WTC11 (cell line): ENCODE data around the gene HENMT1. TPM values are rescaled to one million over a fixed set of nuclear protein-coding genes. Genes with fewer than 3 reads are reported as not detected.

Source experiments
- ATAC-seq: fragments of 200-7000 bp; cut with Tn5 transposase; 2 replicates; pipeline ENCODE4 v1.10.0; 2021; ENCODE audit warnings: mild to moderate bottlenecking, moderate library complexity
- CTCF ChIA-PET: fragments of 300-600 bp; sonication (Branson Sonifier 250); formaldehyde crosslinking; loops from one replicate; lab custom pipeline; 2021; ENCODE audit warnings: antibody characterized with exemption; lab: Charles Lee
- POLR2A ChIA-PET: fragments of 350-600 bp; sonication (Branson Sonifier 250); formaldehyde crosslinking; loops from one replicate; lab custom pipeline; 2021; ENCODE audit warnings: antibody characterized with exemption; lab: Charles Lee
- DNase-seq: peaks from one replicate; pipeline ENCODE4 v3.0.0; 2021; ENCODE audit warnings: low spot score
- H3K27ac Mint-ChIP-seq: 2 replicates; pipeline ENCODE4 v1.8.0; 2021; ENCODE audit warnings: mixed read lengths
- H3K27me3 Mint-ChIP-seq: 2 replicates; pipeline ENCODE4 v1.8.0; 2021; ENCODE audit warnings: low read depth, mild to moderate bottlenecking, moderate library complexity, mixed read lengths
- H3K36me3 Mint-ChIP-seq: 2 replicates; pipeline ENCODE4 v1.8.0; 2021; ENCODE audit warnings: mixed read lengths
- H3K4me1 Mint-ChIP-seq: 2 replicates; pipeline ENCODE4 v1.8.0; 2022; ENCODE audit warnings: mixed read lengths
- H3K4me3 Mint-ChIP-seq: 2 replicates; pipeline ENCODE4 v1.8.0; 2021; ENCODE audit warnings: mild to moderate bottlenecking, moderate library complexity, mixed read lengths
- H3K9me3 Mint-ChIP-seq: 2 replicates; pipeline ENCODE4 v1.8.0; 2021; ENCODE audit warnings: mixed read lengths
- CBFB ChIP-seq: sonication (generic); formaldehyde crosslinking; IDR thresholded peaks from 2 replicates; pipeline ENCODE4 v1.8.1; 2022; ENCODE audit warnings: mild to moderate bottlenecking, low read depth, missing genetic modification reagents
- GTF2I ChIP-seq: fragments of 250-450 bp; sonication (Bioruptor Pico); conservative IDR thresholded peaks from 2 replicates; pipeline ENCODE4 v1.4.0; 2021; ENCODE audit warnings: mild to moderate bottlenecking
- IRF2 ChIP-seq: sonication (generic); formaldehyde crosslinking; IDR thresholded peaks from 2 replicates; pipeline ENCODE4 v1.8.0; 2022; ENCODE audit warnings: low read depth, missing genetic modification reagents, borderline replicate concordance
- KAT7 ChIP-seq: sonication (generic); formaldehyde crosslinking; IDR thresholded peaks from 2 replicates; pipeline ENCODE4 v1.8.1; 2023; ENCODE audit warnings: missing genetic modification reagents, mild to moderate bottlenecking, borderline replicate concordance
- MXD4 ChIP-seq: fragments of 250-450 bp; sonication (Bioruptor Pico); IDR thresholded peaks from 2 replicates; pipeline ENCODE4 v1.8.0; 2021; ENCODE audit warnings: mild to moderate bottlenecking, moderate library complexity, borderline replicate concordance
- NFE2L1 ChIP-seq: sonication (generic); formaldehyde crosslinking; IDR thresholded peaks from 2 replicates; pipeline ENCODE4 v1.8.1; 2023; ENCODE audit warnings: missing genetic modification reagents
- PRRX2 ChIP-seq: fragments of 250-450 bp; sonication (Bioruptor Pico); IDR thresholded peaks from 2 replicates; pipeline ENCODE4 v1.8.0; 2021; ENCODE audit warnings: mild to moderate bottlenecking
- RORB ChIP-seq: fragments of 250-450 bp; sonication (Bioruptor Pico); IDR thresholded peaks from 2 replicates; pipeline ENCODE4 v1.9.0; 2021; ENCODE audit warnings: mild to moderate bottlenecking
- TCF7 ChIP-seq: sonication (generic); formaldehyde crosslinking; IDR thresholded peaks from 2 replicates; pipeline ENCODE4 v1.8.0; 2022; ENCODE audit warnings: mild to moderate bottlenecking, low read depth, missing genetic modification reagents, moderate library complexity
- ZBTB21 ChIP-seq: sonication (generic); formaldehyde crosslinking; IDR thresholded peaks from 2 replicates; pipeline ENCODE4 v1.8.1; 2023; ENCODE audit warnings: mild to moderate bottlenecking, missing genetic modification reagents, borderline replicate concordance
- ZNF121 ChIP-seq: sonication (generic); formaldehyde crosslinking; IDR thresholded peaks from 2 replicates; pipeline ENCODE4 v1.8.0; 2023; ENCODE audit warnings: missing genetic modification reagents
- ZNF138 ChIP-seq: sonication (generic); formaldehyde crosslinking; conservative IDR thresholded peaks from 2 replicates; pipeline ENCODE4 v1.8.1; 2022; ENCODE audit warnings: mild to moderate bottlenecking, moderate library complexity, missing genetic modification reagents
- ZNF416 ChIP-seq: fragments of 250-450 bp; sonication (Bioruptor Pico); IDR thresholded peaks from 2 replicates; pipeline ENCODE4 v1.9.0; 2021; ENCODE audit warnings: mild to moderate bottlenecking, inconsistent platforms
- total RNA-seq: library from RNA; stranded (reverse); gene quantifications from 3 replicates; pipeline ENCODE4 v1.2.3, GENCODE V29; 2021
- TF ChIP-seq, protein P1 (sequence below): sonication (generic); formaldehyde crosslinking; IDR thresholded peaks from 2 replicates; pipeline ENCODE4 v1.8.1; 2022; ENCODE audit warnings: mild to moderate bottlenecking, missing genetic modification reagents, moderate library complexity, borderline replicate concordance
- TF ChIP-seq, protein P2 (sequence below): sonication (generic); formaldehyde crosslinking; IDR thresholded peaks from 2 replicates; pipeline ENCODE4 v1.8.1; 2023; ENCODE audit warnings: mild to moderate bottlenecking, missing genetic modification reagents, moderate library complexity
- TF ChIP-seq, protein P3 (sequence below): sonication (generic); formaldehyde crosslinking; IDR thresholded peaks from 2 replicates; pipeline ENCODE4 v1.8.0; 2022; ENCODE audit warnings: mild to moderate bottlenecking, missing genetic modification reagents
- TF ChIP-seq, protein P4 (sequence below): sonication (generic); formaldehyde crosslinking; IDR thresholded peaks from 2 replicates; pipeline ENCODE4 v1.8.1; 2023; ENCODE audit warnings: mild to moderate bottlenecking, missing genetic modification reagents, borderline replicate concordance
- TF ChIP-seq, protein P5 (sequence below): fragments of 250-450 bp; sonication (Bioruptor Pico); IDR thresholded peaks from 2 replicates; pipeline ENCODE4 v1.9.0; 2021; ENCODE audit warnings: moderate library complexity, mild to moderate bottlenecking, inconsistent platforms, borderline replicate concordance
- TF ChIP-seq, protein P6 (sequence below): sonication (generic); formaldehyde crosslinking; IDR thresholded peaks from 2 replicates; pipeline ENCODE4 v1.8.1; 2022; ENCODE audit warnings: mild to moderate bottlenecking, moderate library complexity, missing genetic modification reagents

HENMT1 gene
- total RNA-seq, 1 experiment from 2014 or later, result 4.7 TPM

DNA sequence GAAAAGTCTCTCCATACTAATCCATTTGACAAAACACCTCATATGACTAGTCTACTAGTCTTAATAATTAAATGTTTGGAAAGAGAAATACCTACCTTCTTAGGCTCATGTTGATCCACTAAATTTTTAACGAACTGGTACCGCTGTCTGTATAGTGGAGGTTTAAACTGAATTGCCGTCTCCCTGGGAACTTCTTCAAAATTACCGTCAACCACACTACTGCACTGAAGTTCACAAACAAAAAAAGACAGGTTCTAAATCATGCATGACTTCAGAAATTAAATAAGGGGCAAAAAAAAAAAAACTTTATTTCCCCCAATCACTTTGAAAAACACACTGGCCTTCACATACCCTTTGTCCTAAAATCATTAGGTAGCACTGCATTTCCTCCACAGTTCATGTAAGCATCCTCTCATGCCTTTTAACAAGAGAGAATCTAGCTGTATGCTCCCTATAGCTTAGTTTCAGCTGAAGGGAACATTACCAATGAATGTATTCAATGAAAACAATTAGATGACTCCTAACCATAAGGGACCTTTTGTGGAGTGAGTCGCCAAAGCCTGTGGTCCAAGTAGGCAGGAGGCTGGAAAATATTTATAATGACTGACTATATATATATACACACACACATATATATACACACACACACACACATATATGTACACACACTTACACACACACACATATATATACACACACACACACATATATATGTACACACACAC lies 3.4 kb downstream of the HENMT1 start:
- TF ChIP-seq ZNF416 (CRISPR knock-in tag), result no peak
- TF ChIP-seq, protein P1, sequence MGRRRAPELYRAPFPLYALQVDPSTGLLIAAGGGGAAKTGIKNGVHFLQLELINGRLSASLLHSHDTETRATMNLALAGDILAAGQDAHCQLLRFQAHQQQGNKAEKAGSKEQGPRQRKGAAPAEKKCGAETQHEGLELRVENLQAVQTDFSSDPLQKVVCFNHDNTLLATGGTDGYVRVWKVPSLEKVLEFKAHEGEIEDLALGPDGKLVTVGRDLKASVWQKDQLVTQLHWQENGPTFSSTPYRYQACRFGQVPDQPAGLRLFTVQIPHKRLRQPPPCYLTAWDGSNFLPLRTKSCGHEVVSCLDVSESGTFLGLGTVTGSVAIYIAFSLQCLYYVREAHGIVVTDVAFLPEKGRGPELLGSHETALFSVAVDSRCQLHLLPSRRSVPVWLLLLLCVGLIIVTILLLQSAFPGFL (CRISPR knock-in tag), result no peak
- no peak for TF ChIP-seq KAT7 (CRISPR knock-in tag)
- no peak for TF ChIP-seq TCF7 (CRISPR knock-in tag)
- TF ChIP-seq ZBTB21, result no peak
- no peak for TF ChIP-seq IRF2
- TF ChIP-seq, protein P2, sequence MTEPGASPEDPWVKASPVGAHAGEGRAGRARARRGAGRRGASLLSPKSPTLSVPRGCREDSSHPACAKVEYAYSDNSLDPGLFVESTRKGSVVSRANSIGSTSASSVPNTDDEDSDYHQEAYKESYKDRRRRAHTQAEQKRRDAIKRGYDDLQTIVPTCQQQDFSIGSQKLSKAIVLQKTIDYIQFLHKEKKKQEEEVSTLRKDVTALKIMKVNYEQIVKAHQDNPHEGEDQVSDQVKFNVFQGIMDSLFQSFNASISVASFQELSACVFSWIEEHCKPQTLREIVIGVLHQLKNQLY (CRISPR knock-in tag), result no peak
- TF ChIP-seq, protein P3, sequence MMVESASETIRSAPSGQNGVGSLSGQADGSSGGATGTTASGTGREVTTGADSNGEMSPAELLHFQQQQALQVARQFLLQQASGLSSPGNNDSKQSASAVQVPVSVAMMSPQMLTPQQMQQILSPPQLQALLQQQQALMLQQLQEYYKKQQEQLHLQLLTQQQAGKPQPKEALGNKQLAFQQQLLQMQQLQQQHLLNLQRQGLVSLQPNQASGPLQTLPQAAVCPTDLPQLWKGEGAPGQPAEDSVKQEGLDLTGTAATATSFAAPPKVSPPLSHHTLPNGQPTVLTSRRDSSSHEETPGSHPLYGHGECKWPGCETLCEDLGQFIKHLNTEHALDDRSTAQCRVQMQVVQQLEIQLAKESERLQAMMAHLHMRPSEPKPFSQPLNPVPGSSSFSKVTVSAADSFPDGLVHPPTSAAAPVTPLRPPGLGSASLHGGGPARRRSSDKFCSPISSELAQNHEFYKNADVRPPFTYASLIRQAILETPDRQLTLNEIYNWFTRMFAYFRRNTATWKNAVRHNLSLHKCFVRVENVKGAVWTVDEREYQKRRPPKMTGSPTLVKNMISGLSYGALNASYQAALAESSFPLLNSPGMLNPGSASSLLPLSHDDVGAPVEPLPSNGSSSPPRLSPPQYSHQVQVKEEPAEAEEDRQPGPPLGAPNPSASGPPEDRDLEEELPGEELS, result no peak
- TF ChIP-seq, protein P4, sequence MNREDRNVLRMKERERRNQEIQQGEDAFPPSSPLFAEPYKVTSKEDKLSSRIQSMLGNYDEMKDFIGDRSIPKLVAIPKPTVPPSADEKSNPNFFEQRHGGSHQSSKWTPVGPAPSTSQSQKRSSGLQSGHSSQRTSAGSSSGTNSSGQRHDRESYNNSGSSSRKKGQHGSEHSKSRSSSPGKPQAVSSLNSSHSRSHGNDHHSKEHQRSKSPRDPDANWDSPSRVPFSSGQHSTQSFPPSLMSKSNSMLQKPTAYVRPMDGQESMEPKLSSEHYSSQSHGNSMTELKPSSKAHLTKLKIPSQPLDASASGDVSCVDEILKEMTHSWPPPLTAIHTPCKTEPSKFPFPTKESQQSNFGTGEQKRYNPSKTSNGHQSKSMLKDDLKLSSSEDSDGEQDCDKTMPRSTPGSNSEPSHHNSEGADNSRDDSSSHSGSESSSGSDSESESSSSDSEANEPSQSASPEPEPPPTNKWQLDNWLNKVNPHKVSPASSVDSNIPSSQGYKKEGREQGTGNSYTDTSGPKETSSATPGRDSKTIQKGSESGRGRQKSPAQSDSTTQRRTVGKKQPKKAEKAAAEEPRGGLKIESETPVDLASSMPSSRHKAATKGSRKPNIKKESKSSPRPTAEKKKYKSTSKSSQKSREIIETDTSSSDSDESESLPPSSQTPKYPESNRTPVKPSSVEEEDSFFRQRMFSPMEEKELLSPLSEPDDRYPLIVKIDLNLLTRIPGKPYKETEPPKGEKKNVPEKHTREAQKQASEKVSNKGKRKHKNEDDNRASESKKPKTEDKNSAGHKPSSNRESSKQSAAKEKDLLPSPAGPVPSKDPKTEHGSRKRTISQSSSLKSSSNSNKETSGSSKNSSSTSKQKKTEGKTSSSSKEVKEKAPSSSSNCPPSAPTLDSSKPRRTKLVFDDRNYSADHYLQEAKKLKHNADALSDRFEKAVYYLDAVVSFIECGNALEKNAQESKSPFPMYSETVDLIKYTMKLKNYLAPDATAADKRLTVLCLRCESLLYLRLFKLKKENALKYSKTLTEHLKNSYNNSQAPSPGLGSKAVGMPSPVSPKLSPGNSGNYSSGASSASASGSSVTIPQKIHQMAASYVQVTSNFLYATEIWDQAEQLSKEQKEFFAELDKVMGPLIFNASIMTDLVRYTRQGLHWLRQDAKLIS (CRISPR knock-in tag), result no peak
- TF ChIP-seq, protein P5, sequence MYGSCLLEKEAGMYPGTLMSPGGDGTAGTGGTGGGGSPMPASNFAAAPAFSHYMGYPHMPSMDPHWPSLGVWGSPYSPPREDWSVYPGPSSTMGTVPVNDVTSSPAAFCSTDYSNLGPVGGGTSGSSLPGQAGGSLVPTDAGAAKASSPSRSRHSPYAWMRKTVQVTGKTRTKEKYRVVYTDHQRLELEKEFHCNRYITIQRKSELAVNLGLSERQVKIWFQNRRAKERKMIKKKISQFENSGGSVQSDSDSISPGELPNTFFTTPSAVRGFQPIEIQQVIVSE (CRISPR knock-in tag), result no peak
- TF ChIP-seq CBFB, result no peak
- TF ChIP-seq, protein P6, sequence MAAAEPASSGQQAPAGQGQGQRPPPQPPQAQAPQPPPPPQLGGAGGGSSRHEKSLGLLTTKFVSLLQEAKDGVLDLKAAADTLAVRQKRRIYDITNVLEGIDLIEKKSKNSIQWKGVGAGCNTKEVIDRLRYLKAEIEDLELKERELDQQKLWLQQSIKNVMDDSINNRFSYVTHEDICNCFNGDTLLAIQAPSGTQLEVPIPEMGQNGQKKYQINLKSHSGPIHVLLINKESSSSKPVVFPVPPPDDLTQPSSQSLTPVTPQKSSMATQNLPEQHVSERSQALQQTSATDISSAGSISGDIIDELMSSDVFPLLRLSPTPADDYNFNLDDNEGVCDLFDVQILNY (CRISPR knock-in tag), result no peak
- no peak for TF ChIP-seq PRRX2
- TF ChIP-seq, all 79 proteins: peak for 0
- Mint-ChIP-seq H3K36me3 (no peaks in the 10 kb centered on the region), H3K4me3 (no peak overlapping the region), H3K9me3 (peaks cover 4% of the 10 kb centered on the region), H3K27me3 (peaks cover 30% of the 10 kb centered on the region), H3K4me1 (0 out of 2 replicates have a peak, but pooled peaks cover 4% of the 10 kb centered on the region), H3K27ac (no peak overlapping the region)
- ChIA-PET CTCF (no interaction called here), POLR2A (no interaction called here)
- no peak for DNase-seq
- no peak for ATAC-seq

DNA sequence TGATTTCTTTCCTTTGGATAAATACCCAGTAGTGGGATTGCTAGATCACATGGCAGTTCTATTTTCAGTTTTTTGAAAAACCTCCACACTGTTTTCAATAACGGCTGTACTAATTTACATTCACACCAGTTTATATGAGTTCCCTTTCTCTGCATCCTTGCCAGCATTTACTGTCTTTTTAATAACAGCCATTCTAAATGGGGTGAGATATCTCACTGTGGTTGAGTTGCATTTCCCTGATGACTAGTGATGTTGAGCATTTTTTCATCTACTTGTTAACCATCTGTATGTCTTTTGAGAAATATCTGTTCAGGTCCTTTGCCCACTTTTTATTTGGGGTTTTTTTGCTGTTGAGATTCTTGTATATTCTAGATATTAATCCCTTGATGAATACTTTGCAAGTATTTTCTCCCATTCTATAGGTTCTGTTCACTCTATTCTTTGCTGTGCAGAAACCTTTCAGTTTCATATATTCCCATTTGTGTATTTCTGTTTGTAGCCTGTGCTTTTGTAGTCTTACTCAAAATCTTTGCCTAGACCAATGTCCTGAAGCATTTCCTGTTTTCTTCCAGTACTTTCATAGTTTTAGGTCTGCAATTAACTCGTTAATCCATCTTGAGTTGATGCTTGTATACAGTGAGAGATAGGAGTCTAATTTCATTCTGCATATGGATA lies 7.3 kb downstream of the HENMT1 start:
- POLR2A ChIA-PET, result no interaction called here
- no peak for TF ChIP-seq NFE2L1
- TF ChIP-seq PRRX2, result no peak
- no peak for TF ChIP-seq ZNF121 (CRISPR knock-in tag)
- TF ChIP-seq MXD4 (CRISPR knock-in tag), result no peak
- TF ChIP-seq RORB (CRISPR knock-in tag), result no peak
- no peak for TF ChIP-seq ZNF138
- no peak for TF ChIP-seq GTF2I
- H3K27me3 Mint-ChIP-seq, result no peaks in the 10 kb centered on the region; the same call in 1 of the 2 replicates
- ATAC-seq (no peak), DNase-seq (no peak)
- CTCF ChIA-PET, result no interaction called here
- H3K36me3 Mint-ChIP-seq, result no peaks in the 10 kb centered on the region
- H3K27ac Mint-ChIP-seq, result no peak overlapping the region
- H3K4me1 Mint-ChIP-seq, result no peaks in the 10 kb centered on the region
- H3K4me3 Mint-ChIP-seq, result no peak overlapping the region
- peaks cover 11% of the 10 kb centered on the region for H3K9me3 Mint-ChIP-seq
